ENCODE measurements around the gene TLCD5.
A peak's percentile ranks its signal among the peaks of the same experiment; 100 is the strongest.

The TLCD5 gene

GRCh38 chr11:120324932-120325810, at the start of gene TLCD5:
TLCD5 (plus strand) TSS chr11:120325299; CDS start chr11:120327442, 2,143 bp downstream.
- peak; percentile 93 for DNase-seq (ENCODE audit: low read depth, low spot score)

DNA sequence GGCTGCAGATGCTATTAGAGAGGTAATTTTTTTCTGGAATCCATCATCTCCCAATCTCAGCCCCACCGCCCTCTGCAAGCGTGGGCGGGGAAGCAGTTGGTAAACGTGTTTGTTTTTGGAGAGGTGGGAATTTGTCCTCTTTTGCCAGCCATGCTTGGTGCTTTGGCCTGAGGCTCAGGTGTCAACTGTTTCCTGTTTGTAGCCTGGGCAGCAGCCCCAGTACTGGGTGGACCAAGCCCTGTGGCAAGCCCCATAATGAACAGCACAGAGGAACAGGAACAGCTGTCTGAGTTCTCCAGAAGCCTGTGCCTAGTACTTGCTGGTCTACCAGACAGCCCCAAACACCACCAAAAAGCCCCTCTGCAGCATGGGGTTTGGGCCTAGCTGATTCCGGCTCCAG, 45.6 kb upstream of the TLCD5 start:
- DNase-seq (ENCODE audit: low read depth, low spot score): no peak

DNA sequence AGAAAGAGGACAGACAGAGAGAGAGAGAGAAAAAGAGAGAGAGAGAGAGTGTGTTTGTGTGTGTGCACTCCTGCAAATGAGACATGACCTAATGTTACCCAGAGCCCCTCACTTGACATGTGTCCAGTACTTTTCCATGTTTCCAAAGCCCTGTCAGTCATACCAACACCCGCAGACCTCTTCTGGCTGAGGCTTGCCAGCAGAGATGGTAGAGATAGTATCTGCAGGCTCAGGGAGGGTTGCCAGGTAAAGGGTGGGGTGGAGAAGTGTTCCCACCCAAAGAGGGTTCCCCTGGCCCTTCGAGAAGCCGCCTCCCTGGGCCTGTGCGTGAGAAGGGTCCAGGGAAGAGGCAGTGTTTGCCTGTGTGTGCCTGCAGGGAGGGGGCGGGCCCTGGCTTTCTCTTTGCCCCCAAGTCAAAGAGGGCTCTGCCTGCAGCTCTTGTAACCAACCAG, 44.5 kb upstream of the TLCD5 start:
- DNase-seq (ENCODE audit: low read depth, low spot score): no peak

DNA sequence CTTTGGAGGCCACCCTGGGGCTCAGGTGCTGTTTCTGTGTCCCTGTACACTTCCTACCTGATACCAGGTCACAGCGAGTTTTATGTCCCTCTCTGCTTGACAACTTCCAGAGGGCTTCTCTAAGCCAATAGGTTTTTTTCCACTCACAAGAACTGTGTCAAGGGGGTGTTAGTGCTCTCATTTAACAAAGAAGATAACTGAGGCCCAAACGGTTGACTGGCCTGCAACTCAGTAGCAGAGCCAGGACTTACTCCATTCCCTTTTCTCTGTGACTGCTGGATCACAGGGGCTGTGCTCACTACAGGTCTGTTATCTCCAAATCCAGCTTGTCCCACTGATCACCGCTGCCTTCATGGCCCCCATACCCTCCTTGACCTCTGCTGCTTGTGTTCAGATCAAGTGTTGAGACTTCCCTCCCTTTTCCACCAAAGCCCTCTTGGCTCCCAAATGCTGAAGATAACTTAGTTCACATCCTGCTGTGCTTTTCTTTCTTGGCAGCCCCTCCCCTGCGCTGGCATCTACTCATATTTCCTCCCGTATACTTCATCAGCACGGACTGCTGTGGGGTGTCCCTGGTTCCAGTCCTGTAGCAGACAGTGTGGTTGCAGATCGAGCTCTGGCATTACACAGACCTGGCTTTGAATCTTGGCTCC, 43.8 kb upstream of the TLCD5 start:
- DNase-seq (ENCODE audit: low read depth, low spot score): no peak

GRCh38 chr11:120283124-120283523, 42.0 kb upstream of the TLCD5 start:
- no peak for DNase-seq (ENCODE audit: low read depth, low spot score)

DNA sequence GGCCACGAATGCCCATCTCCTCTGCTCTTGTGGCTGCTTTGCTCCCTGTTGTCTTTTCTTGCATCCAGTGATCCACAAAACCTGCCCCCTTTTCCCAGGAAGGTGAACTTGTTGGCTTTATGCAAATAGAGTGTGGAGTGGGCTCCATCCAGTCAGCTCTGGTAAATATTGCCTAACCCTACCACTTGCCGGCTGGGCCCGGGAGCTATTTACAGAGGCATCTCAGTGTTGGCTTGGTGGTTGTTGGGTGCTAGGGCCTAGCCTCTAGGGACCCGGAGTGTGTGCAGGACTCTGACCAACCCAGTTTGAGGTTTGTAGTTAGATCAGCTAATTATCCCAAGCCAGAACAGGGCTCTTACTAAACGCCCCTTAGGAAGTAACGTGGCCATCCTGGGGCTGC, 40.8 kb upstream of the TLCD5 start:
- no peak for DNase-seq (ENCODE audit: low read depth, low spot score)

- no peak for DNase-seq (ENCODE audit: low read depth, low spot score)
These were observed 39.8 kb upstream of the TLCD5 start for GRCh38 chr11:120285256-120285655.

DNA sequence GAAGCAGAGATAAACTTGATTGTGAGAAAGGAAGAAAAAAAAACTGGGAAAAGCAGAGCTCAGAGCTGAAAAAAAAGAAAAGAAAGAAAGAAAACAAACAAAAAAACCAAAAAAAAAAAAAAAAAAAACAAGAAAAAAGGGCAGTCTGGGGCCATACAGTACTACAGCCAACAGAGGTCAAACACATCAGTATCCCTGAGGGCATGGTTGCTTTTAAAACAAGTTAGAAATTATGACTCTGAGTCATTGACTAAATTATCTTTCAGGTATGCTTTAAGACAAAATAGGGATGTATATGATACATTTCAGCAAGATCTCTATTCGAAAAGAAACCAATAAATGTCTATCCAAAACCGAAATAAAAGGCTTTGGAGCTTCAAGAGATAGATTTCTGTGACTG, 37.1 kb upstream of the TLCD5 start:
- DNase-seq (ENCODE audit: low read depth, low spot score): no peak

DNA sequence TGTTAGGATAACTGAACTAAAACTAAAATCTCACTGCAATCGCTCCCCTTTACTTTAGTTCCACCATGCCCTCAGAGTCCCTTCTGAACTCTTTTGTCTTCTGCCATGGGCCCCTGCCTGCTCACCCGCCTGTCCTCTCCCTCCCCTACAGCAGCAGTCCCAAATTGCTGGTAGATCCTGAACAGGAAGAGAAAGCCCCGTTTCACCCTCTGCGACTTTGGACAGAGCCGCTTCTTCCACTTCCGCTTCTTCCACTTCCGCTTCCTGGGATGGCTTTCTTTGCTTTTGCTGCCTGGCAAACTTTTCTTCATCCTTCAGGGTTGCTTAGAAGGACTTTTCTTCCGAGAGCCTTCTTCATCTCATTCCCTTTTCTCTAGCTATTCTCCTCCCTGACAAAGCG, 35.7 kb upstream of the TLCD5 start:
- no peak for DNase-seq (ENCODE audit: low read depth, low spot score)

DNA sequence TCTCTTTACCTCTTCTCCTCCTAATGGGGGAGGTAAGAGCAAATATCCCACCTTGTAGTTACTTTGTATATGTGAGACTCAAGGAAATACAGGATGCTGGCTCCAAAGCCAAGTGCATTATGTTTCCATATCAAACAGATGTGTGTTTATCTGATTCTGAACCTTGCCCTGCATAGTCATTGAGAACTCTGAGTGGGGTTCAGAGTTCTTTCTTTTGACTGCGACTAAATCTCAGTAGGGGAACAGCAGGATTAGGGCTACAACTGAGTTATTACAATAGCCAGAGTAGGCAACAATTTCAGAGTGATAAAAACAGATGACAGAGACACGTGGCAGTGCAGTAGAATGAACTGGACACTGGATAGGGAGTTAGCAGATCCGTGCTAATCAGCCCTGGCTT, 34.1 kb upstream of the TLCD5 start:
- no peak for DNase-seq (ENCODE audit: low read depth, low spot score)

DNA sequence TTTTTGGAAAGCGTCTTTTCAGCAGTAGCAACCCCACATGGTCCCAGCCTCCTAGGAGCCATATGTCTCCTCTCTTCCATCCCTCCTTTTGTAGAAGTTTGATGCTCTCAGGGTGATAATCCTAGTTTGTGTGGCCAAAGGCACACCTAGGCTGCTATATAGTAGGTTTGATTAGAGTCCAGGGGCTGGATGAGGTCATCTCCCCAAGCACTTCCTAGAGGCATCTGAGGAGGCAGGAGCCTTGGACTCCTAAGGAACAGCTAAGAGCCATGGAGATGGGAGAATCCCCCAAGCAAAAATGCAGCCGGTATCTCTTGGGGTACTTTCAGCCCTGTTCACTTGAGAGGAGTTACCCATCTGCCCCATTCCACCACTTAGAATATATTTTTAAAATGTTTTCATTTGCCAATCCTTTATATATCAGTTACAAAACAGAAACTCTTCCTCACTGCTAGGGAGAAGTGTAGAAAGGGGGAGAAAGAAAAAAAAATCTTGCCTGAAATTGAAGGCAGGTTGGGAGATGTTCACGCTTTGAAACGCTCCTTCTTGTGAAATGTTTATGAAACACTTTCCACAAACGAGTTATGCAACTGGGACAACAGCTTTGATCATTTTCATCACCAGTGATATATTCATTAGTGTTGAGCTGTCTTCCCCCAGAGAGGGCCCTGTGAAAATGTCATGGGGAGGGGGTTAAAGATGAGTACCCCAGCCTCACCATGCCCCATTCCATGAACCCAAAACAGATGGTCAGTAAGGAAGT, 31.9 kb upstream of the TLCD5 start:
- DNase-seq (ENCODE audit: low read depth, low spot score): no peak

GRCh38 chr11:120294096-120294495, 31.0 kb upstream of the TLCD5 start:
- no peak for DNase-seq (ENCODE audit: low read depth, low spot score)

DNA sequence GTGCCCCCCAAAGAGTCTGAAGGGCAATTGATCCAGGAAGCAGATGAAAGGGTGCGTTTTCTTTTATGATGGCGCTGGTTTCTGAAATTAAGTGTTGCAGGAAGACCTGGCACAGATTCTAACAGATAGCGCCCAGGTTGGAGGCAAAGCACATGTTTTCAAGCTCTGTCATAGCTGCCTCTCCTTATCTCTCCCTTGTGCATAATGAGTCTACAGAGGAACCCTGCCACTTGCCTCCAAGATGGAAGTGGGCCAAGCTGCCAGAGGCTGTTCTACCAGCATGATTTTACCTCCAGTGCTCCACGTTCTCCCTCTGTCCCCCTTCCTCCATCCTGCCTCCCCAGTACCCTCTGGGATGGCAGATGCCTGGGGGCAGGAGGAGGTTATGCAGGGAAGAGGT, 30.0 kb upstream of the TLCD5 start:
- DNase-seq (ENCODE audit: low read depth, low spot score): peak; percentile 54

DNA sequence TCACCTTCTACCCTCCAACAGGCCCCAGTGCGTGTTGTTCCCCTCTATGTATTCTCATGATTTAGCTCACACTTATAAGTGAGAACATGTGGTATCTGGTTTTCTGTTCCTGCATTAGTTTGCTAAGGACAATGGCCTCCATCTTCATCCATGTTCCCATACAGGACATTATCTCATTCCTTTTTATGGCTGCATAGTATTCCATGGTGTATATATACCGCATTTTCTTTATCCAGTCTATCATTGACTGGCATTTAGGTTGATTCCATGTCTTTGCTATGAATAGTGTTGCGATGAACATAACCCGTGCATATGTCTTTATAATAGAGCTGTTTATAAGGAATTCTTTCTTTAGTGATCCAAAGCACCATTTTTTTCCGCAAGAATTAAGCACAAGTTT, 28.5 kb upstream of the TLCD5 start:
- DNase-seq (ENCODE audit: low read depth, low spot score): no peak

DNA sequence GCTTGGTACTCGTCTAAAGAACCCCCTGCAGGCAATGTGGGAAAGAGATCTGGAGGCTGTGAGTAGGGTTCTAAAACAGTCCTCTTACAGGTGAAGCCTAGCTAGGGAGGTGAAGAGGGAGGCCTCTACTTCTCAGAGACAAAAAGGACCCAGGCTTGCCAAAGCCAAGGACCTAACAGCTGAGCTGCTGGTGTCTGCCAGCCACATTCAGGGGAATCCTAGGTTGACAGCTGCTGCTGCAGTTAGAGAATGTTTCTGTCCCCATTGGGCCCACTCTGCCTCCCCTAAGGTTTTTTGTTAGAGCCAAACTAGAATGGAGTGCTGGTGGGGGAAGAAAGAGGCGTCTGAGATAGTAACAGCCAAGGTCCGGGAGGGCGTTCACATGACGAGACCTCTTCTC, 26.6 kb upstream of the TLCD5 start:
- no peak for DNase-seq (ENCODE audit: low read depth, low spot score)

DNA sequence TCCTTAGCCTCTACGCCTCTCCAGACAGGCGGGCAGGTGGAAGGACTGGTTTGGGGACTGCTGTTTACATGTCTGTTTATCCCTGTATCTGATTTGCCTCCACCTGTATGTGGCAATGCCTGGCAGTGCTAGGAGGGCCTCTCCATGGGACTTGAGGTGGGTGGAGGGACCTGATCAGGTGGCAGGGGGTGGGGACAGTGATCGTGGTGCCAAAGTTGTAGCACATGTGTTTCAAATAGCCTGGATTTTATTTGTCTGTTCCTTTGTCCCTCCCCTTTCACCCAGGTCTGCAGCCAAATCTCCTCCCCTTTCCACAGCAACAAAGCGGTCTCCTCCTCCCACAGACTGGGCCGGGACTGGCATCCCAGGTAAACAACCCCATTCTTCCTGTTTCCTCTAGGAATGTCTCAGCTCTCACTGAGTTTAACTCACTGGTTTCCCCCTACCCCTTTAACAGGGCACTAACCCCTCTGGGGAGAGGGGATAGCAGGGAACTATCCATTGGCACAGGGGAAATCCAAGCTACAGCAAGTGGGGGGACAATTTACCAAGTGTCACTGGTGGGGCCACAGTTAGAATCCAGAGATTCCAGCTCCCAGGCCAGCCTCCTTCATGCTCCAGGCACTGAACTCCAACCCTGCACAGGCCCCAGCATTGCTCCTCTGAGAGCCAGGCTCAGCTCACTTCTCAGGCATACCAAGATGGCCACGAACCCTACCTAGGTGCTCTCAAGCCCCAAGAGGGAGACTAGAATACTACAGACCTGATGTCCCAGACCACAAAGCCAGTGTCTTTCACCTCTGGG, 22.9 kb upstream of the TLCD5 start:
- no peak for DNase-seq (ENCODE audit: low read depth, low spot score)

GRCh38 chr11:120303004-120303637, 22.0 kb upstream of the TLCD5 start:
- peak; percentile 85 for DNase-seq (ENCODE audit: low read depth, low spot score)

DNA sequence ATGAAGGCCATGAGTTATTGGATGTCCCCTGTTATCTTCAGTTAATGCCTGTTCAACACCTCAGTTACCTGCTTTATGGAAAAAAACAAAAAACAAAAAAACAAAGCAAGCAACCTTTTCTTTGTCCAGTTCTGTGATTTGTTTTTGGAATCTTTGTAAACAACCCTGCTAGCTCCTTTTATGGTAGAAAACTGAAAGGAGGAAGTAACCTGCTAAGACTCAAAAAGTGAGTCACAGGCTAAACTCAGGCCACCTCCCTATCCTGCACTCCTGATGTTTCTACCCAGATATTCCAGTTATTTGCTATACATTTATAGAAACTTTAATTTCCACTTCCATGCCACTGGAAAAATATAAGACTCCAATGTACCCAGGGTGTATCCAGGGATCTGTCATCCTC, 20.6 kb upstream of the TLCD5 start:
- DNase-seq (ENCODE audit: low read depth, low spot score): peak; percentile 35

GRCh38 chr11:120305286-120305685, 19.8 kb upstream of the TLCD5 start:
- no peak for DNase-seq (ENCODE audit: low read depth, low spot score)

GRCh38 chr11:120306519-120307242, 18.4 kb upstream of the TLCD5 start:
- peak; percentile 94 for DNase-seq (ENCODE audit: low read depth, low spot score)

Data from astrocyte of the hippocampus (primary cell).